Right lobe of liver (tissue), 6 donors: Measurements from ENCODE around the gene CAMK1. TPM values are rescaled to one million over a fixed set of nuclear protein-coding genes. Genes with fewer than 3 reads are reported as not detected.

Experiments
- ATAC-seq, 4 donors: fragments of 200-7000 bp; cut with Tn5 transposase; one replicate each; pipeline ENCODE4 v1.9.1; 2020; ENCODE audit warnings: mild to moderate bottlenecking in 4 of 4, moderate library complexity in 4 of 4
- DNase-seq, 3 donors: peaks; one replicate each; pipeline ENCODE4 v3.0.0-alpha.2; 2020
- H3K27ac ChIP-seq, 3 donors: fragments of 200-600 bp; one replicate each; pipeline ENCODE4 v1.8.0; 2022
- H3K27me3 ChIP-seq, 2 donors: fragments of 200-600 bp; one replicate each; pipeline ENCODE4 v1.8.0; 2022
- H3K36me3 ChIP-seq, 4 donors: fragments of 200-600 bp; sonication (generic) in 1 of 4; one replicate each; pipeline versions ENCODE4 v1.5.1 to v1.8.0; 2017 to 2022; ENCODE audit warnings: control low read depth in 1 of 4
- H3K4me1 ChIP-seq, 4 donors: fragments of 200-600 bp; sonication (generic) in 1 of 4; one replicate each; pipeline versions ENCODE4 v1.5.1 to v1.8.0; 2017 to 2022; ENCODE audit warnings: control low read depth in 1 of 4
- H3K4me3 ChIP-seq, 3 donors: fragments of 200-600 bp; one replicate each; pipeline ENCODE4 v1.8.0; 2022
- H3K9me3 ChIP-seq, 4 donors: fragments of 200-600 bp; sonication (generic) in 1 of 4; one replicate each; pipeline versions ENCODE4 v1.5.1 to v1.8.0; 2017 to 2022; ENCODE audit warnings: control low read depth in 1 of 4
- POLR2A ChIP-seq: fragments of 450-650 bp; IDR thresholded peaks from one replicate; pipeline ENCODE4 v1.6.1; 2017; ENCODE audit warnings: antibody characterized with exemption, mild to moderate bottlenecking
- WGBS: methylation state at CpG from one replicate; pipeline ENCODE4 v1.1.6; 2018; ENCODE audit warnings: low coverage, low lambda C conversion rate; ENCODE audit not compliant: insufficient coverage; ENCODE audit errors: missing lambda C conversion rate; 5-methylcytosine and 5-hydroxymethylcytosine counted together
- intact Hi-C, 2 donors: fragments of 100-400 bp; cut with DNase I; formaldehyde crosslinking; loops; one replicate each; pipeline versions ENCODE4 v1.11.2 to v1.14.1; 2022
- total RNA-seq, 6 experiments: library from RNA; depleted of rRNA in 2 of 6; stranded (reverse); fragments of >200 nt in 2 of 6; fragmentation: NEBNext Ultra II Directional in 3 of 6; extraction: Animal tissue kit (Norgen Biotek cat#: 25700) in 3 of 6; gene quantifications; one replicate each; pipeline versions ENCODE4 v1.1.0 to v1.2.4, GENCODE V29; 2016 to 2023
- TF ChIP-seq, protein P1 (sequence below), 4 donors: fragments of 200-600 bp in 3 of 4; fragments of 450-650 bp in 1 of 4; IDR thresholded peaks; one replicate each; pipeline versions ENCODE4 v1.5.1 to v1.8.0; 2016 to 2022; ENCODE audit warnings: antibody characterized with exemption in 4 of 4, mild to moderate bottlenecking in 2 of 4
- donor health status: DM: no; HTN: yes; CAD: no.
- donor health status: DM: no; HTN: no; CAD: no.
- donor health status: DM: no; HTN: no; CAD: no.
- donor health status: DM: no; HTN: yes; CAD: no.
- donor health status: DM: no; HTN: yes; CAD: no.

CAMK1 gene
- total RNA-seq, 6 experiments from 2014 or later: 10.8 to 33.4 (median 24.5) TPM

DNA sequence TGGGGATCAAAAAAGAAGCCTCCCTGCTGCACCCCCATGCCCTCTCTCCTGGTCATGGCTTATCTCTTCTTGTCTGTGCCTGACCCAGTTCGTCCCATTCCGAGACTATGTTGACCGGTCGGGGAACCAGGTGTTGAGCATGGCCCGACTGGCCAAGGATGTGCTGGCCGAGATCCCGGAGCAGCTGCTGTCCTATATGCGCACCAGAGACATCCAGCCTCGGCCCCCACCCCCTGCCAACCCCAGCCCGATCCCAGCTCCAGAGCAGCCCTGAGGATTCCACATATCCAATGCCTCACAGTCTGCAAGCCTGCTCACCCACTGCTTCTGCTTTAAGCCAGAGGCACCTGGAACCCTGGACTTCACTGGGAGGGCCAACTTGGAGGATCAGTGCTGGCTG, 40.3 kb downstream of the CAMK1 start:
- peaks cover 0 to 1% (median 0%) of the 10 kb centered on the region in 4 donors for H3K36me3 ChIP-seq
- WGBS: 89% methylated on average over 4 of the region's 10 CpGs
- no peak for DNase-seq
- no peak for ATAC-seq
- H3K27me3 ChIP-seq: no peaks in the 10 kb centered on the region
- no peak overlapping the region for H3K27ac ChIP-seq
- no peak overlapping the region for H3K4me3 ChIP-seq
- intact Hi-C loops: no loop called here
- H3K4me1 ChIP-seq: peaks cover 0 to 13% (median 5%) of the 10 kb centered on the region in 4 donors
- TF ChIP-seq, protein P1, sequence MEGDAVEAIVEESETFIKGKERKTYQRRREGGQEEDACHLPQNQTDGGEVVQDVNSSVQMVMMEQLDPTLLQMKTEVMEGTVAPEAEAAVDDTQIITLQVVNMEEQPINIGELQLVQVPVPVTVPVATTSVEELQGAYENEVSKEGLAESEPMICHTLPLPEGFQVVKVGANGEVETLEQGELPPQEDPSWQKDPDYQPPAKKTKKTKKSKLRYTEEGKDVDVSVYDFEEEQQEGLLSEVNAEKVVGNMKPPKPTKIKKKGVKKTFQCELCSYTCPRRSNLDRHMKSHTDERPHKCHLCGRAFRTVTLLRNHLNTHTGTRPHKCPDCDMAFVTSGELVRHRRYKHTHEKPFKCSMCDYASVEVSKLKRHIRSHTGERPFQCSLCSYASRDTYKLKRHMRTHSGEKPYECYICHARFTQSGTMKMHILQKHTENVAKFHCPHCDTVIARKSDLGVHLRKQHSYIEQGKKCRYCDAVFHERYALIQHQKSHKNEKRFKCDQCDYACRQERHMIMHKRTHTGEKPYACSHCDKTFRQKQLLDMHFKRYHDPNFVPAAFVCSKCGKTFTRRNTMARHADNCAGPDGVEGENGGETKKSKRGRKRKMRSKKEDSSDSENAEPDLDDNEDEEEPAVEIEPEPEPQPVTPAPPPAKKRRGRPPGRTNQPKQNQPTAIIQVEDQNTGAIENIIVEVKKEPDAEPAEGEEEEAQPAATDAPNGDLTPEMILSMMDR (IDR thresholded peaks at IDR 0.05): no peak
- no peak for TF ChIP-seq POLR2A
- no peaks in the 10 kb centered on the region for H3K9me3 ChIP-seq

DNA sequence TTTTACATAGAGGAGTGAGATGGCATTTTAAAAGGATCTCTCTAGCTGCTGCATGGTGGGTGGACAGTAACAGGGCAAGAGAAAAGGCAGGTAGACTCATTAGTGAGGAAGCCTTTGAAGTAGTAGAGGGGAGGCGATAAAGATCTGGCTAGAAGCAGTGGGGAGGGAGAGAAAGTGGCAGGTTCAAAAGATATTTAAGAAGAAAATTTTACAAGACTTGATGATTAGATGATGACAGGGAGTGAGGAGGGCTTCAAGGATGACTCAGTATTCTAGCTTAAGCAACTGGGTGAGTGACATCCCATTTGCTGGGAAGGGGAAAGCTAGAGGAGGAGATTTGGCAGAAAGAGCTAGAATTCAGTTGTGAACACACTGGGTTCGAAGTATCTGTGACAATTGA, 42.0 kb downstream of the CAMK1 start:
- ATAC-seq: no peak
- Histone ChIP-seq H3K4me1 (peaks cover 0 to 7% (median 3%) of the 10 kb centered on the region in 4 donors), H3K9me3 (no peaks in the 10 kb centered on the region), H3K4me3 (no peak overlapping the region), H3K36me3 (no peaks in the 10 kb centered on the region), H3K27me3 (no peaks in the 10 kb centered on the region), H3K27ac (no peak overlapping the region)
- TF ChIP-seq, protein P1 (IDR thresholded peaks at IDR 0.05): no peak
- TF ChIP-seq POLR2A: no peak
- no peak for DNase-seq
- WGBS: 89% methylated on average over 1 of the region's 2 CpGs
- intact Hi-C loops: no loop called here

DNA sequence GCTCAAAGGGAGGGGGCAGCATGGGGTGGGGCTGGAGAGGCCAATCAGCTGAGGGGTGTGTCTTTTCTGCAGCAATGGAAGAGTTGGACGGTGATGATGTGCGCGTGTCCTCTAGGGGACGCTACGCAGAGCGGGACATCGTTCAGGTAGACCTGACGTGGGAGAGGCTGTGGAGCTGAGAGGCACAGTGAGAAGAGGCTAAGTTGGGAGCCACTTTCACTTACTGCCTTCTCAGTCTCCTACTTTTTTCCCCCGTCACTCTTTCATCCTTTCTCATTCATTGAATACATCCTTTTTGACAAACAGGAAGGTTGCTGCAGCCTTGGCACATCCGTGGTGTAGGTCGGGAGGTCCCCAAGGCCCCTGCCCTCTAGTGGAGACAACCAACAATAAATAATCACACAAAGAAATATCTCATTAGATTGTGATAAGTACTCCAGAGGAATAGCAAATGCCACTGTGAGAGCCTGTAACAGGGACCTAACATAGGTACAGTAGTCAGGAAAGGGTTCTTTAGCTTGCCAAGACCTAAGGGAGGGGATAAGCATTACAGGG, 42.6 kb downstream of the CAMK1 start:
- Histone ChIP-seq H3K9me3 (no peaks in the 10 kb centered on the region), H3K4me3 (no peak overlapping the region), H3K27me3 (no peaks in the 10 kb centered on the region), H3K36me3 (no peaks in the 10 kb centered on the region), H3K4me1 (peaks cover 0 to under 1% (median 0%) of the 10 kb centered on the region in 4 donors), H3K27ac (no peak overlapping the region)
- DNase-seq (no peak), ATAC-seq (no peak)
- WGBS: 6% methylated on average over 8 of the region's 11 CpGs
- no peak for TF ChIP-seq POLR2A
- TF ChIP-seq, protein P1 (IDR thresholded peaks at IDR 0.05): peak in 3 of 4 donors; percentile 20 to 29 (median 26)
- intact Hi-C loops: no loop called here

DNA sequence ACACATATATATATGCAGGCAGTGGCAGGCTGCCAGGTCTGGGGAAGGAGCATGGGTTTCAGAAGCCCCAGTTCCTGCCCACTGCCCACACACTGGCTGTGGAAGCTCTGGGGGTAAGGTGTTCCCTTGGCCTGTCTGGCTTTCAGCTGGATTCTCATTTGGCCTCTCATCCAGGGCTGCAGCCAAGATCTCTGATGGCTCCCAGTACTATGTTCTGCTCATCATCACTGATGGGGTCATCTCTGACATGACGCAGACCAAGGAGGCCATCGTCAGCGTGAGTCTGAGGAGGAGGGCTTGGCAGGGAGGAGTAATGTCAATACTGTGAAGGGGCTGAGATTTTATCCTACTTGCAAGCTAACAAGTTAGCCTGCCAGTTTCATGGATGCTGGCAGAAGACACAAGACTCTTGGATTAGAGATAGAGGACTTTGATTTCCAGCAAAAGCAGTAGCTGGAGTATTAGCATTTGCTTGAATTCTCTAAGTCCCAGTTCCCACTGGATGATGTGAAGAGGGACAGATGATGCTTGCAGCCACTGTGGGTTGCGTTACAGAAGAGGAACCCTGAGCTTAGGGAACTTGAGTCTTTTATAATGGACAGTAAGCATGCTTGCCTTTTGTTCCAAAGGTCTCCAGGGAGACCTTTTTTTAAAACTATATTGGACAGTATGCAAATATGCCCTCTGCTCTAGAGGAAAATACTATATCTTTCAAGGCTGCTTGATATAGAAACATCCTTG, 43.8 kb downstream of the CAMK1 start:
- DNase-seq (no peak), ATAC-seq (no peak)
- intact Hi-C loops: no loop called here
- no peak overlapping the region for H3K4me3 ChIP-seq
- H3K27me3 ChIP-seq: no peaks in the 10 kb centered on the region
- WGBS: 64% methylated on average over 4 of the region's 4 CpGs
- H3K9me3 ChIP-seq: no peaks in the 10 kb centered on the region
- no peak for TF ChIP-seq POLR2A
- TF ChIP-seq, protein P1 (IDR thresholded peaks at IDR 0.05): no peak
- H3K27ac ChIP-seq: no peak overlapping the region
- no peaks in the 10 kb centered on the region for H3K36me3 ChIP-seq
- H3K4me1 ChIP-seq: no peaks in the 10 kb centered on the region
